ENCODE data around the gene TP53AIP1. TPM values are rescaled to one million over a fixed set of nuclear protein-coding genes. Genes with fewer than 3 reads are reported as not detected.

TP53AIP1 gene
- total RNA-seq, 1 donor from 2014 or later: not detected

DNA sequence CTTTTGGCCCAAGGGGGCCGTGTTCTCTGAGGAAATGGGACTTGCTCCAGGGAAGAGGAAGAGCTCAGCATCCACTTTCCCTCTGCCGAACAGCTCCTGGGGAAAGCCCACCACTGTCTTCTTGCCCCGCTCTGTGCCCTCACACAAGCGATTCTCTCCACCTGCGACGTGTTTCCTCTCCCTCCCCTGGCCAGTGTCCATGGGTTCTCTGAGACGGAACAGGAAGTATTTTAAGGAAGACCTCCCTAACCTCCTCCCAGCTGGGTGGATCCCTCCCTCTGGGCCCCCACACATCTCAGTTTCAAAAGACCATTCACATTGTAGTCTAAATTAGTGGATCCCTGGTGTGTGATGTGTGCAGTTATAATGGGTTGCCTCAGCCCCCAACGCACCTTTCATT lies 1.6 kb downstream of the TP53AIP1 start:
- TF ChIP-seq, protein P1, sequence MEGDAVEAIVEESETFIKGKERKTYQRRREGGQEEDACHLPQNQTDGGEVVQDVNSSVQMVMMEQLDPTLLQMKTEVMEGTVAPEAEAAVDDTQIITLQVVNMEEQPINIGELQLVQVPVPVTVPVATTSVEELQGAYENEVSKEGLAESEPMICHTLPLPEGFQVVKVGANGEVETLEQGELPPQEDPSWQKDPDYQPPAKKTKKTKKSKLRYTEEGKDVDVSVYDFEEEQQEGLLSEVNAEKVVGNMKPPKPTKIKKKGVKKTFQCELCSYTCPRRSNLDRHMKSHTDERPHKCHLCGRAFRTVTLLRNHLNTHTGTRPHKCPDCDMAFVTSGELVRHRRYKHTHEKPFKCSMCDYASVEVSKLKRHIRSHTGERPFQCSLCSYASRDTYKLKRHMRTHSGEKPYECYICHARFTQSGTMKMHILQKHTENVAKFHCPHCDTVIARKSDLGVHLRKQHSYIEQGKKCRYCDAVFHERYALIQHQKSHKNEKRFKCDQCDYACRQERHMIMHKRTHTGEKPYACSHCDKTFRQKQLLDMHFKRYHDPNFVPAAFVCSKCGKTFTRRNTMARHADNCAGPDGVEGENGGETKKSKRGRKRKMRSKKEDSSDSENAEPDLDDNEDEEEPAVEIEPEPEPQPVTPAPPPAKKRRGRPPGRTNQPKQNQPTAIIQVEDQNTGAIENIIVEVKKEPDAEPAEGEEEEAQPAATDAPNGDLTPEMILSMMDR (IDR thresholded peaks at IDR 0.05): no peak
- Mint-ChIP-seq H3K36me3 (ENCODE audit: low read depth) (no peaks in the 10 kb centered on the region), H3K4me3 (no peak overlapping the region), H3K27ac (no peak overlapping the region), H3K27me3 (peaks cover 30% of the 10 kb centered on the region), H3K4me1 (no peaks in the 10 kb centered on the region), H3K9me3 (no peaks in the 10 kb centered on the region)
- DNase-seq (no peak), ATAC-seq (ENCODE audit: low read depth) (no peak)
- intact Hi-C loops (cut with micrococcal nuclease): no loop called here
- ChIA-PET POLR2A (no interaction called here), CTCF (no interaction called here)

DNA sequence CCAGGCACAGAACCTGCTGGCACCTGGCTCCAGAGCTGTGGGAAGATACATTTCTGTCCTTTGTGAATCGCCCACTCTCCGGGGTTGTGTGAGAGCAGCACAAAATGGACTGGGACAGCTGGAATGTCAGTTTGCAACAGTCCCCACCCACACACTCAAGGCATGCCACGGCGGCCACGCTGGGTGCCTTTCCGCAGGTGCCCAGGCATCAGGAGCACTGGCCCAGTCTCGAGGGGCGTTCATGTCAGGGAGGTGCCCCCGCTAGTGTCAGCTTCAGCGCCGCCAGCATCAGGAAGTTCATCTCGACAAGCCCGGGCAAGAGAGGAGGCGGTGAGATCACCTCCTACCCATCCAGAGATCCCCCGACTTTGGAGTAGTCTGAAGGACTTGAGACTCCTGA lies 2.1 kb downstream of the TP53AIP1 start:
- H3K9me3 Mint-ChIP-seq: no peaks in the 10 kb centered on the region
- no peak for ATAC-seq (ENCODE audit: low read depth)
- no peaks in the 10 kb centered on the region for H3K36me3 Mint-ChIP-seq (ENCODE audit: low read depth)
- intact Hi-C loops (cut with micrococcal nuclease): no loop called here
- H3K27me3 Mint-ChIP-seq: peaks cover 29% of the 10 kb centered on the region
- H3K27ac Mint-ChIP-seq: no peak overlapping the region
- no peak for DNase-seq
- ChIA-PET CTCF (interaction anchor here (1.4 kb wide), 1 partner anchor 16 kb away, joined by 5 read pairs; no protein-coding TSS in a partner anchor), POLR2A (no interaction called here)
- H3K4me3 Mint-ChIP-seq: no peak overlapping the region
- no peaks in the 10 kb centered on the region for H3K4me1 Mint-ChIP-seq
- TF ChIP-seq, protein P1 (IDR thresholded peaks at IDR 0.05): no peak

DNA sequence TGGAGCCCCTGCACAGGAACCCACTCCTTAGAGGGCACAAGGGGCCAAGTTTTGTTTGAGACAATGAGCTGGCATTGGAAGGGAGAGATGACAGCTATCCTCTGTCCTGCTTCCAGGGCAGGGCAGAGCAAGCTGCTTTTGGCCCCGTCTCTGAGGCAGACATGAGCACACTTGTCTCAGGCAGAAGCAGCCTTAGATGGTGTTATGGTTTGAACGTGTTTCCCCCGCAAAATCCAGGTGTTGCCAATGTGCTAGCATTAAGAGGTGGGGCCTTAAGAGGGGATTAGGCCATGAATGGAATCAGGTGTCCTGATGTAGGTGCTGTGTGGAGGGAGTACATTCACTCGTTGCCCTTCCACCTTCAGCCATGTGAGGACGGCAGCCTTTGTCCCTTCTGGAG lies 2.5 kb downstream of the TP53AIP1 start:
- H3K4me1 Mint-ChIP-seq: no peaks in the 10 kb centered on the region

DNA sequence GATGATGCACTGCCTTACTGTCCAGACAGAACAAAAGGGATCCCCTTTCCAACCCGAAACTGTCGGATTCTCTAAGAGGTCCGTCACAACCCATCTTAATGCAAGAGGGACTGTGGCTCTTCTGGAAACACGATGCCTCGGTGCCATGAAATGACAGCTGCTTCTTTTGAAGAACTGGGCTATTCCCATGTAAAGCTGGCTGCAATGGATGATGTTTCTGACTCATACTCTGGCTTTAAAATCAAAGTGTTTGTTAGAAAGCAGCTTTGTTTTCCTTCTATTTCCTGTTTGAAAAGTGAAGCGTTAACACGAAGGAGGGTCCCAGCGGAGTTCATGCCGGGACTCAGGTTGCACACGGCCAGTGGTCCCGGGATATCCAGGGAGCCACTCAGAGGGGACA lies 3.1 kb downstream of the TP53AIP1 start:
- DNase-seq (no peak), ATAC-seq (ENCODE audit: low read depth) (no peak)
- H3K27ac Mint-ChIP-seq: no peak overlapping the region
- CTCF ChIA-PET: interaction anchor here (1.4 kb wide), 1 partner anchor 17 kb away, joined by 5 read pairs; no protein-coding TSS in a partner anchor
- no peak overlapping the region for H3K4me3 Mint-ChIP-seq
- TF ChIP-seq, protein P1 (IDR thresholded peaks at IDR 0.05): no peak
- POLR2A ChIA-PET: no interaction called here
- no peaks in the 10 kb centered on the region for H3K9me3 Mint-ChIP-seq
- intact Hi-C loops (cut with micrococcal nuclease): no loop called here
- H3K27me3 Mint-ChIP-seq: peaks cover 21% of the 10 kb centered on the region
- H3K4me1 Mint-ChIP-seq: no peaks in the 10 kb centered on the region
- H3K36me3 Mint-ChIP-seq (ENCODE audit: low read depth): no peaks in the 10 kb centered on the region

More for the DNA sequence above, 2.5 kb downstream of the TP53AIP1 start:
- CTCF ChIA-PET: interaction anchor here (1.4 kb wide), 1 partner anchor 16 kb away, joined by 5 read pairs; no protein-coding TSS in a partner anchor
- POLR2A ChIA-PET: no interaction called here
- H3K9me3 Mint-ChIP-seq: no peaks in the 10 kb centered on the region
- H3K36me3 Mint-ChIP-seq (ENCODE audit: low read depth): no peaks in the 10 kb centered on the region
- no peak overlapping the region for H3K4me3 Mint-ChIP-seq
- TF ChIP-seq, protein P1 (IDR thresholded peaks at IDR 0.05): no peak
- intact Hi-C loops (cut with micrococcal nuclease): no loop called here
- ATAC-seq (ENCODE audit: low read depth): no peak
- DNase-seq: no peak
- no peak overlapping the region for H3K27ac Mint-ChIP-seq
- H3K27me3 Mint-ChIP-seq: peaks cover 25% of the 10 kb centered on the region

DNA sequence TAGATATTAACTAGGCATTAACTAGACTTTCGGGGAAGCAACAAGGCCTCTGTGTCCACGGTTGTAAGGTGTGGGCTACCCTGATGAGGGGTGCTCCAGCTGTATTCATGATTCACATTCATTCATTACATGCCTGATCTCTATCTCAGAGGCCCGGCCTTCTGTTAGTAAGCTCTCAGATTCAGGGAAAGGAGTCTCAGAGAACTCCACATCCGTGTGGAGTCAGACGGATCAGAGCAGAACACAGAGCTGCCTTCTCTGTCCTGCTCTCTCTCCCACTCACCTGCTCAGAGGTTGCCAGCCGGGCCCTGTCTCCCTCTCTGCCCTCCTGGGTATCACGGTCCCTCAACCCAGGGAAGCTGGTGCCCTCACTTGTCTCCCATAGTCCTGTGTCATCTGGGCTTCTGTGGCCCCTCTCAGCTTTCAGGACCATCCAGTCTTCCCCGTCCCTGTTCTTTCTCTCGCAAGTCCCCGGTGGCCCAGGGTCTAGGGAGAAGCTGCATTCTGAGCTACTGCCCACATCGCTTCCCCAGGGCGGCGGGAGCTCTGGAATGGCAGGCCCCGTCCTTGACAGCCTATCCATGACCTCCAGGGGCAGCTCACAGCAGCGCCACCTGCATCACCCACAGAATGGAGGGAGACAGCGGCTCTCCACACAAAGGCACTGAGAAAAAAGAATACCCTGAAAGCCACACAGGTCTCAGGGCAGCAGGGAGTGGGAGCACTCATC lies 4.3 kb downstream of the TP53AIP1 start:
- no peak for DNase-seq
- ChIA-PET POLR2A (no interaction called here), CTCF (interaction anchor here (1.4 kb wide), 1 partner anchor 54 kb away, joined by 4 read pairs; no protein-coding TSS in a partner anchor)
- TF ChIP-seq, protein P1 (IDR thresholded peaks at IDR 0.05): no peak
- no peak overlapping the region for H3K27ac Mint-ChIP-seq
- H3K27me3 Mint-ChIP-seq: peaks cover 12% of the 10 kb centered on the region
- ATAC-seq (ENCODE audit: low read depth): no peak
- no peaks in the 10 kb centered on the region for H3K4me1 Mint-ChIP-seq
- H3K9me3 Mint-ChIP-seq: peaks cover 3% of the 10 kb centered on the region
- H3K36me3 Mint-ChIP-seq (ENCODE audit: low read depth): no peaks in the 10 kb centered on the region
- H3K4me3 Mint-ChIP-seq: no peak overlapping the region
- intact Hi-C loops (cut with micrococcal nuclease): no loop called here
